Keratinocyte (primary cell): ENCODE data around the gene CDKAL1.

Experiments used
- CTCF ChIP-seq, 3 experiments: IDR thresholded peaks in 1 of 3; conservative IDR thresholded peaks in 1 of 3; optimal IDR thresholded peaks in 1 of 3; 2 replicates in 2 of 3; 3 replicates in 1 of 3; pipeline versions ENCODE3 to v1.5.1; 2011; ENCODE audit warnings: low read length in 3 of 3, mild to moderate bottlenecking in 3 of 3, moderate library complexity in 2 of 3, control low read depth in 1 of 3, inconsistent platforms in 1 of 3; ENCODE audit not compliant: insufficient read depth in 2 of 3; ENCODE audit errors: extremely low read depth in 1 of 3
- EZH2 ChIP-seq: IDR thresholded peaks from one replicate; pipeline ENCODE4 v1.6.1; 2012; ENCODE audit warnings: inconsistent platforms, mild to moderate bottlenecking, low read length, moderate library complexity

- TF ChIP-seq CTCF (optimal IDR thresholded peaks at IDR 0.05 in 1 of 3, IDR thresholded peaks at IDR 0.05 in 1 of 3, conservative IDR thresholded peaks at IDR 0.05 in 1 of 3; ENCODE audit: extremely low read depth in 1 of 3, insufficient read depth in 2 of 3, low read length in 3 of 3) (no peak), EZH2 (no peak)
Observed at GRCh38 chr6:20564777-20565176, 30.5 kb downstream of the CDKAL1 start.
